ENCODE data around the gene CDR2. TPM values are rescaled to one million over a fixed set of nuclear protein-coding genes. Genes with fewer than 3 reads are reported as not detected.

CDR2 gene
- total RNA-seq, 8 experiments from 2014 or later: 10.0 to 31.5 (median 18.3) TPM

- ATAC-seq (replicated peaks in 6 of 8): no peak
- Histone ChIP-seq H3K4me1 (replicated peaks in 1 of 2) (no peaks in the 10 kb centered on the region), H3K4me3 (no peak overlapping the region), H3K27ac (no peak overlapping the region)
- in situ Hi-C loops (cut with MboI; ENCODE audit: low pct_unique_long_range_greater_than_20kb in 2 of 9, low sequenced_read_pairs in 9 of 9, unreplicated experiment in 9 of 9): loop anchor here in 2 of 9 experiments (25.0 kb wide), 2 partner anchors 1150 to 1475 kb away; no protein-coding TSS in a partner anchor
Measured at GRCh38 chr16:22337045-22337444, 37.4 kb downstream of the CDR2 start.

GRCh38 chr16:22336581-22336980 lies 37.8 kb downstream of the CDR2 start:
- in situ Hi-C loops (cut with MboI; ENCODE audit: low pct_unique_long_range_greater_than_20kb in 2 of 9, low sequenced_read_pairs in 9 of 9, unreplicated experiment in 9 of 9): loop anchor here in 2 of 9 experiments (25.0 kb wide), 2 partner anchors 1149 to 1474 kb away; no protein-coding TSS in a partner anchor
- Histone ChIP-seq H3K27ac (no peak overlapping the region), H3K4me1 (replicated peaks in 1 of 2) (no peaks in the 10 kb centered on the region), H3K4me3 (no peak overlapping the region)
- no peak for ATAC-seq (replicated peaks in 6 of 8)

GRCh38 chr16:22335668-22336246 lies 38.7 kb downstream of the CDR2 start:
- in situ Hi-C loops (cut with MboI; ENCODE audit: low pct_unique_long_range_greater_than_20kb in 2 of 9, low sequenced_read_pairs in 9 of 9, unreplicated experiment in 9 of 9): loop anchor here in 2 of 9 experiments (25.0 kb wide), 2 partner anchors 1148 to 1473 kb away; no protein-coding TSS in a partner anchor
- ATAC-seq (replicated peaks in 6 of 8): peak in 4 of 8 experiments; percentile 20 to 35 (median 30)
- Histone ChIP-seq H3K27ac (no peak overlapping the region), H3K4me3 (no peak overlapping the region), H3K4me1 (replicated peaks in 1 of 2) (no peaks in the 10 kb centered on the region)
- 80% methylated on average over 1 of the region's 3 CpGs; no CpG with 5 or more reads in 9 of the 10 experiments for WGBS, 10 experiments

DNA sequence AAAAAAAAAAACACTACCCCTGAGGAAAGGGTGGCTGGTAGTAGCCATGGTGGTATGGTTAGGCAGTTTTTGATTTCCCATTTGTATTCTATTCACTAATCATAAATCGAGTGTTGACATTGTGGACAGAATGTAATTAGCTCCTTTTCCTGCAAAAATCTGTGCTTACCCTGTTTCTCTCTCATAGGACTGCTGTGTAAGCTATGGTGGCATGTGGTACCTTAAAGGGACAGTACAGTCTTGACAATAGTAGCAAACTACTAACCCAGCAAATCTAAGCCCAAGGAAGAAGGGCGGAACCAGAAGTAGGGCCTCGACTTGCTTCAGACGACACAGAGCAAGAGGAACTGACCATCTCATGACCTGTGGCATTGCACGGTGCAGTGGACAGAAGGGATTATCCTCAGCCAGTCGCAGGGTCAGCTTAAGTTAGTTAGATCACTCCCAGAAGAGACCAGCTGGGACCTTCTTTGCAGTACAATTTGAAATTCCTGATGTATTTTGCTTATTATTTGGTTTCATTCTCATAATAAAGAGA lies 40.9 kb downstream of the CDR2 start:
- no peak for ATAC-seq (replicated peaks in 6 of 8)
- Histone ChIP-seq H3K4me3 (no peak overlapping the region), H3K27ac (no peak overlapping the region), H3K4me1 (replicated peaks in 1 of 2) (no peaks in the 10 kb centered on the region)
- in situ Hi-C loops (cut with MboI; ENCODE audit: low pct_unique_long_range_greater_than_20kb in 2 of 9, low sequenced_read_pairs in 9 of 9, unreplicated experiment in 9 of 9): loop anchor here in 2 of 9 experiments (25.0 kb wide), 2 partner anchors 1146 to 1471 kb away; no protein-coding TSS in a partner anchor
- 40 to 100% (median 95%) methylated on average over 1 to 6 of the region's 6 CpGs; no CpG with 5 or more reads in 2 of the 10 experiments for WGBS, 10 experiments

DNA sequence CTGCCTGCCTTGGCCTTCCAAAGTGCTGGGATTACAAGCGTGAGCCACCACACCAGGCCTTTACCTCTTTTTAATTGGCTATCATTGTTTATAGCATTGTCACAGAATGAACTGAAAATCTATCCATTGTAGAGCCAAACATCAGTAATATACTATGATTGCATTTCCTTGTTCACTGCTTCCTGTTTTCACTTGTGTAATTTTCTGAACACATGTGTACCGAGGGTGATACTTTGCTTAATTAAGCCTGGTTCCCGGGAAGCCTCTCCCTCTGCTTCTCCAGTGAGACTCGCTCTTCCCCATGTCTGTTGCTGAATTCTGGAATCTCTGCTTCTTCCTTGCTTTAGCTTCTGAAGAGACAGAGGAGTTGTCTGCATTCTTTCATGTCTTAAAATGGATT lies 44.1 kb downstream of the CDR2 start:
- no peak overlapping the region for H3K27ac ChIP-seq
- in situ Hi-C loops (cut with MboI; ENCODE audit: low pct_unique_long_range_greater_than_20kb in 2 of 9, low sequenced_read_pairs in 9 of 9, unreplicated experiment in 9 of 9): loop anchor here in 2 of 9 experiments (25.0 kb wide), 2 partner anchors 1143 to 1468 kb away; no protein-coding TSS in a partner anchor
- WGBS, 10 experiments: 60 to 100% (median 79%) methylated on average over 1 to 4 of the region's 4 CpGs; no CpG with 5 or more reads in 1 of the 10 experiments
- no peak for ATAC-seq (replicated peaks in 6 of 8)
- no peak overlapping the region for H3K4me3 ChIP-seq
- no peaks in the 10 kb centered on the region for H3K4me1 ChIP-seq (replicated peaks in 1 of 2)

DNA sequence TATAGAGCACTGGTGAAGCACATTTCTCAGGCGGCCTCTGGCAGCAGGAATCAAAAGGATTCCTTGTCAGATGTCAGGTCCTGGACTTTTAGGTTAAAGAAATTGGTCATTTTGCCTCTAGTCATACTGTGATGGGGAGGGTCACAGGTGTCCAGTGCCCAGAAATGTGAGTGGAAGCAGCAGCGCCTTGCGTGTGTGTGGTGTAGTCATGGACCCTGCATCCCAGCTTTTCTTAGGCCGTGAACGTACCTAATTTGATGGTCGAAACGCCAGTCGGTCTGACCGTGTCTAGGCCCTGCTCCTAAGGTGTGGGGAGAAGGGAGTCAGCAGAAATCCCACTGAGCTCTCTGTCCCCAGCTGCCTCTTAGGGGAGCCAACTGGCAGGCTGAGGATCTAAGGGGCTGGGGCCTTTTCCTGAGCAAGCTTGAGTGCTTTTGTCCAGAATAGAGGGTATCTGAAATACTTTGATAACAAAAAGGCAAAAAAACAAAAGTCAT lies 45.2 kb downstream of the CDR2 start:
- WGBS, 10 experiments: 80 to 100% (median 100%) methylated on average over 1 to 6 of the region's 9 CpGs; no CpG with 5 or more reads in 3 of the 10 experiments
- in situ Hi-C loops (cut with MboI; ENCODE audit: low pct_unique_long_range_greater_than_20kb in 2 of 9, low sequenced_read_pairs in 9 of 9, unreplicated experiment in 9 of 9): loop anchor here in 3 of 9 experiments (10.0 to 25.0 kb wide), 3 partner anchors 1142 to 1467 kb away; no protein-coding TSS in a partner anchor
- H3K4me3 ChIP-seq: no peak overlapping the region
- no peak for ATAC-seq (replicated peaks in 6 of 8)
- no peak overlapping the region for H3K27ac ChIP-seq
- H3K4me1 ChIP-seq (replicated peaks in 1 of 2): no peaks in the 10 kb centered on the region

GRCh38 chr16:22328081-22328725 lies 46.2 kb downstream of the CDR2 start:
- 54 to 91% (median 70%) methylated on average over 2 to 6 of the region's 10 CpGs; no CpG with 5 or more reads in 7 of the 10 experiments for WGBS, 10 experiments
- Histone ChIP-seq H3K4me3 (no peak overlapping the region), H3K4me1 (replicated peaks in 1 of 2) (no peaks in the 10 kb centered on the region), H3K27ac (no peak overlapping the region)
- in situ Hi-C loops (cut with MboI; ENCODE audit: low pct_unique_long_range_greater_than_20kb in 2 of 9, low sequenced_read_pairs in 9 of 9, unreplicated experiment in 9 of 9): loop anchor here in 3 of 9 experiments (10.0 to 25.0 kb wide), 3 partner anchors 1141 to 1466 kb away; no protein-coding TSS in a partner anchor
- ATAC-seq (replicated peaks in 6 of 8): no peak

- 90 to 100% (median 100%) methylated on average over 1 to 2 of the region's 6 CpGs; no CpG with 5 or more reads in 4 of the 10 experiments for WGBS, 10 experiments
- no peak overlapping the region for H3K4me3 ChIP-seq
- in situ Hi-C loops (cut with MboI; ENCODE audit: low pct_unique_long_range_greater_than_20kb in 2 of 9, low sequenced_read_pairs in 9 of 9, unreplicated experiment in 9 of 9): loop anchor here in 3 of 9 experiments (10.0 to 25.0 kb wide), 3 partner anchors 1140 to 1465 kb away; no protein-coding TSS in a partner anchor
- H3K4me1 ChIP-seq (replicated peaks in 1 of 2): no peaks in the 10 kb centered on the region
- ATAC-seq (replicated peaks in 6 of 8): no peak
- H3K27ac ChIP-seq: no peak overlapping the region
Measured at GRCh38 chr16:22327446-22327775, 47.0 kb downstream of the CDR2 start.

GRCh38 chr16:22326771-22327445 lies 47.5 kb downstream of the CDR2 start:
- Histone ChIP-seq H3K4me3 (no peak overlapping the region), H3K27ac (no peak overlapping the region), H3K4me1 (replicated peaks in 1 of 2) (no peaks in the 10 kb centered on the region)
- in situ Hi-C loops (cut with MboI; ENCODE audit: low pct_unique_long_range_greater_than_20kb in 2 of 9, low sequenced_read_pairs in 9 of 9, unreplicated experiment in 9 of 9): loop anchor here in 3 of 9 experiments (10.0 to 25.0 kb wide), 3 partner anchors 1140 to 1465 kb away; no protein-coding TSS in a partner anchor
- 80 to 96% (median 84%) methylated on average over 1 to 9 of the region's 13 CpGs; no CpG with 5 or more reads in 6 of the 10 experiments for WGBS, 10 experiments
- no peak for ATAC-seq (replicated peaks in 6 of 8)

- in situ Hi-C loops (cut with MboI; ENCODE audit: low pct_unique_long_range_greater_than_20kb in 2 of 9, low sequenced_read_pairs in 9 of 9, unreplicated experiment in 9 of 9): loop anchor here in 3 of 9 experiments (10.0 to 25.0 kb wide), 3 partner anchors 1139 to 1464 kb away; no protein-coding TSS in a partner anchor
- Histone ChIP-seq H3K27ac (no peak overlapping the region), H3K4me1 (replicated peaks in 1 of 2) (peaks cover 0 to 2% of the 10 kb centered on the region in 2 donors), H3K4me3 (no peak overlapping the region)
- no peak for ATAC-seq (replicated peaks in 6 of 8)
- 71 to 100% (median 86%) methylated on average over 1 to 3 of the region's 4 CpGs; no CpG with 5 or more reads in 6 of the 10 experiments for WGBS, 10 experiments
Measured at GRCh38 chr16:22326369-22326652, 48.1 kb downstream of the CDR2 start.

DNA sequence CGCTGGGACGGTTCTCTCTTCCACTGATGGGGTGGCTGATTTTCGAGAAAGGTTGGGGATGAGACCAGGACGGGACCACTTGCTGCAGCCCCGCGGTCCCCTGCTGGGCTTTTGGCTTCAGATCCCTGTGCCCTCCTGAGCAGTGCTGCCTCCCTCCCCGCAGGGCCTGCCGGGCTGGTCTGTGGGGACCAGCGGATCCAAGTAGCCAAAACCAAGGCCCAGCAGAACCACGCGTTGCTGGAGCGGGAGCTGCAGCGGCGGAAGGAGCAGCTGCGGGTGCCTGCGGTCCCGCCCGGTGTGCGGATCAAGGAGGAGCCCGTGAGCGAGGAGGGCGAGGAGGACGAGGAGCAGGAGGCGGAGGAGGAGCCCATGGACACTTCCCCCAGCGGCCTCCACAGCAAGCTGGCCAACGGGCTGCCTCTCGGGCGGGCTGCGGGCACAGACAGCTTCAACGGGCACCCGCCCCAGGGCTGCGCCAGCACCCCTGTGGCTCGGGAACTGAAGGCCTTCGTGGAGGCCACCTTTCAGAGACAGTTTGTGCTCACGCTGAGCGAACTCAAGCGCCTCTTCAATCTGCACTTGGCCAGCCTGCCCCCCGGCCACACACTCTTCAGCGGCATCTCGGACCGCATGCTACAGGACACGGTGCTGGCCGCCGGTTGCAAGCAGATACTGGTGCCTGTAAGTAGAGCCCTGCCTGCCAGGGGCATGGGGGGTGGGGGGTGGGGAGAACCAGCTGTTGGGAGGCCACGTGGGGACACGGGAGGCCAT lies 48.6 kb downstream of the CDR2 start:
- no peak overlapping the region for H3K4me3 ChIP-seq
- in situ Hi-C loops (cut with MboI; ENCODE audit: low pct_unique_long_range_greater_than_20kb in 2 of 9, low sequenced_read_pairs in 9 of 9, unreplicated experiment in 9 of 9): loop anchor here in 3 of 9 experiments (10.0 to 25.0 kb wide), 3 partner anchors 1138 to 1463 kb away; no protein-coding TSS in a partner anchor
- peaks cover 0 to 3% of the 10 kb centered on the region in 2 donors for H3K4me1 ChIP-seq (replicated peaks in 1 of 2)
- 91 to 100% (median 96%) methylated on average over 1 to 11 of the region's 46 CpGs; no CpG with 5 or more reads in 6 of the 10 experiments for WGBS, 10 experiments
- ATAC-seq (replicated peaks in 6 of 8): no peak
- H3K27ac ChIP-seq: no peak overlapping the region
